HG03060 (cell line): ENCODE measurements around the gene EPM2AIP1.
"Not testable (repeated sequence)": the region's sequence is repeated elsewhere in the genome, so short reads cannot be mapped to it uniquely, and the experiment has no call there.

Source experiments
- ATAC-seq: cut with Tn5 transposase; IDR thresholded peaks from one replicate; pipeline ENCODE4 v1.9.1; 2021; ENCODE audit warnings: low read depth, moderate number of reproducible peaks; ENCODE audit not compliant: unreplicated experiment

Gene EPM2AIP1

GRCh38 chr3:36992806-36993325, at the start of gene EPM2AIP1:
EPM2AIP1 (minus strand) TSS chr3:36993131; CDS start chr3:36993077, 54 bp downstream.
- peak; percentile 4 for ATAC-seq

- not testable (repeated sequence) for ATAC-seq
Observed at GRCh38 chr3:37042712-37043111, 49.8 kb upstream of the EPM2AIP1 start.

- no peak for ATAC-seq
Observed at GRCh38 chr3:37041546-37042195, 48.7 kb upstream of the EPM2AIP1 start.

- ATAC-seq, result no peak
Observed at GRCh38 chr3:37040231-37040630, 47.3 kb upstream of the EPM2AIP1 start.

- no peak for ATAC-seq
Observed at GRCh38 chr3:37039161-37039846, 46.4 kb upstream of the EPM2AIP1 start.

- ATAC-seq, result no peak
Observed at GRCh38 chr3:37037352-37037751, 44.4 kb upstream of the EPM2AIP1 start.

- ATAC-seq, result no peak
Observed at GRCh38 chr3:37032961-37033360, 40.0 kb upstream of the EPM2AIP1 start.

- ATAC-seq, result no peak
Observed at GRCh38 chr3:37031096-37031682, 38.3 kb upstream of the EPM2AIP1 start.

GRCh38 chr3:37030588-37030987, 37.7 kb upstream of the EPM2AIP1 start:
- no peak for ATAC-seq

GRCh38 chr3:37029516-37030163, 36.7 kb upstream of the EPM2AIP1 start:
- ATAC-seq, result no peak

- no peak for ATAC-seq
Observed at GRCh38 chr3:37029111-37029510, 36.2 kb upstream of the EPM2AIP1 start.

GRCh38 chr3:37028329-37028728, 35.4 kb upstream of the EPM2AIP1 start:
- no peak for ATAC-seq

- ATAC-seq, result no peak
Observed at GRCh38 chr3:37026851-37027250, 33.9 kb upstream of the EPM2AIP1 start.

- no peak for ATAC-seq
Observed at GRCh38 chr3:37025561-37026335, 32.8 kb upstream of the EPM2AIP1 start.

GRCh38 chr3:37024820-37025405, 32.0 kb upstream of the EPM2AIP1 start:
- ATAC-seq, result no peak

- ATAC-seq, result no peak
Observed at GRCh38 chr3:37024092-37024491, 31.2 kb upstream of the EPM2AIP1 start.

- no peak for ATAC-seq
Observed at GRCh38 chr3:37017683-37018082, 24.8 kb upstream of the EPM2AIP1 start.

GRCh38 chr3:37016903-37017302, 24.0 kb upstream of the EPM2AIP1 start:
- no peak for ATAC-seq

- ATAC-seq, result no peak
Observed at GRCh38 chr3:37015642-37016041, 22.7 kb upstream of the EPM2AIP1 start.

- ATAC-seq, result no peak
Observed at GRCh38 chr3:37014620-37015019, 21.7 kb upstream of the EPM2AIP1 start.
